IPS-20b (cell line): Measurements from ENCODE around the gene PLK1.

Experiments
- H3K27ac ChIP-seq: one replicate; pipeline ENCODE4 v1.5.1; 2013; ENCODE audit warnings: low read length
- H3K27me3 ChIP-seq: 2 replicates; pipeline ENCODE4 v1.6.1; 2013; ENCODE audit warnings: mild to moderate bottlenecking, low read length, inconsistent platforms; ENCODE audit not compliant: insufficient read depth
- H3K36me3 ChIP-seq: 2 replicates; pipeline ENCODE4 v1.6.1; 2013; ENCODE audit warnings: low read depth, mild to moderate bottlenecking, inconsistent platforms, low read length, moderate library complexity; ENCODE audit not compliant: insufficient read depth
- H3K4me1 ChIP-seq: 2 replicates; pipeline ENCODE4 v1.6.1; 2013; ENCODE audit warnings: mild to moderate bottlenecking, control low read depth, inconsistent platforms, low read length, moderate library complexity; ENCODE audit not compliant: insufficient read depth
- H3K4me3 ChIP-seq: 2 replicates; pipeline ENCODE4 v1.5.1; 2013; ENCODE audit warnings: mild to moderate bottlenecking, low read length, inconsistent platforms
- H3K9ac ChIP-seq: 2 replicates; pipeline ENCODE4 v1.6.1; 2013; ENCODE audit warnings: low read depth, mild to moderate bottlenecking, inconsistent platforms, low read length, moderate library complexity
- H3K9me3 ChIP-seq: 2 replicates; pipeline ENCODE4 v1.6.1; 2013; ENCODE audit warnings: mild to moderate bottlenecking, low read depth, low read length, inconsistent platforms; ENCODE audit not compliant: insufficient read depth

Gene PLK1

DNA sequence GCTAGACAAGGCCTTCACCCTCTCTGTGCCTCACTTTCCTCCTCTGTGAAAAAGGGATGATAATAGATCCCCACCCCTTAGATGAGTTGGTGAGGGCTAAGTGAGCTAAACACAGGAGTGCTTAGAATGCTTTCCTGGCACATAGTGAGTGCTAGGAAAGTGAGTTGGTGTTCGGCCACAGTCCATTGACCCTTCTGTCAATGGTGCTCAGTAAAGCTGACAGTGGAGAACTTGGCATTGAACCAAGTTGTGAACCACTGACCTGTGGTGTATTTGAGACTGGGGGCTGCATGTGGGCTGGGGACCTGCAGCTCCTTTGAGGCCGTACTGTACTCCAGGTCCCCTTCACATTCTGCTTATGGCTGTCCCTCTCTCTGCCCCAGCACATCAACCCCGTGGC is 4.8 kb downstream of the PLK1 start:
- H3K36me3 ChIP-seq: peaks cover 93% of the 10 kb centered on the region
- H3K27ac ChIP-seq: no peak overlapping the region
- no peak overlapping the region for H3K9ac ChIP-seq
- H3K4me1 ChIP-seq: peaks cover 8% of the 10 kb centered on the region; the same call in 1 of the 2 replicates
- no peak overlapping the region for H3K4me3 ChIP-seq
- no peaks in the 10 kb centered on the region for H3K9me3 ChIP-seq
- no peaks in the 10 kb centered on the region for H3K27me3 ChIP-seq

DNA sequence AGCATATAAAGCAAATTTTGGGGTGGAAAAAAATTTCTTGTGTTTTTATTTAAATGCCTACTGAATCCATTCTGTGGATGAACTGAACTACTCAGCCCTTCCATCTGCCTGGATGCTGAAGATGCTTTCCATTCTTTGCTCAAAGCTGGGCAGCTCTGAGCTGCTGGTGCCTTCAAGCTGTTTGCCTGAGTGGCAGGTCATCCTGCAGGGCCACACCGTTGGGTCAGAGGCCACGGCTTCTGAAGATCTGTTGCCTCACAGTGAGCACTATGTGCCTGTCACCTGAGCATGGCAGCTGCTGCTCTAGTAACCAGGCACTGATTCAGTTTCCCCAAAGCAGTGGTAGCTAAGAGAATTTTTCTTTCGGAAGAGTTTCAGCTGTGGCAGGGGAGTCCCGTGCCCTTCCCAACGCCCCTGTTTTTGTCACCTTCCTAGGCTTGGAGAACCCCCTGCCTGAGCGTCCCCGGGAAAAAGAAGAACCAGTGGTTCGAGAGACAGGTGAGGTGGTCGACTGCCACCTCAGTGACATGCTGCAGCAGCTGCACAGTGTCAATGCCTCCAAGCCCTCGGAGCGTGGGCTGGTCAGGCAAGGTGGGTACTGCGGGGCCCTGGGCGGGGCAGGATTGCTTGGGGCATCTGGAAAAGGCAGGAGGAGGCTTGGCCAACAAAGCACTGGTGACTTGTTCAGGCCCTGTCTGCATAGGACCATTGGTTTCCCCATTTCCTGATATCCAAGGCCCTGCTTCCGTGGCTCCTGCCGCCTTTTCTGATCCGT is 8.5 kb downstream of the PLK1 start:
- Histone ChIP-seq H3K27ac (no peak overlapping the region), H3K4me3 (no peak overlapping the region), H3K36me3 (peaks cover 99% of the 10 kb centered on the region), H3K9me3 (no peaks in the 10 kb centered on the region), H3K4me1 (no peaks in the 10 kb centered on the region), H3K9ac (no peak overlapping the region), H3K27me3 (no peaks in the 10 kb centered on the region)

DNA sequence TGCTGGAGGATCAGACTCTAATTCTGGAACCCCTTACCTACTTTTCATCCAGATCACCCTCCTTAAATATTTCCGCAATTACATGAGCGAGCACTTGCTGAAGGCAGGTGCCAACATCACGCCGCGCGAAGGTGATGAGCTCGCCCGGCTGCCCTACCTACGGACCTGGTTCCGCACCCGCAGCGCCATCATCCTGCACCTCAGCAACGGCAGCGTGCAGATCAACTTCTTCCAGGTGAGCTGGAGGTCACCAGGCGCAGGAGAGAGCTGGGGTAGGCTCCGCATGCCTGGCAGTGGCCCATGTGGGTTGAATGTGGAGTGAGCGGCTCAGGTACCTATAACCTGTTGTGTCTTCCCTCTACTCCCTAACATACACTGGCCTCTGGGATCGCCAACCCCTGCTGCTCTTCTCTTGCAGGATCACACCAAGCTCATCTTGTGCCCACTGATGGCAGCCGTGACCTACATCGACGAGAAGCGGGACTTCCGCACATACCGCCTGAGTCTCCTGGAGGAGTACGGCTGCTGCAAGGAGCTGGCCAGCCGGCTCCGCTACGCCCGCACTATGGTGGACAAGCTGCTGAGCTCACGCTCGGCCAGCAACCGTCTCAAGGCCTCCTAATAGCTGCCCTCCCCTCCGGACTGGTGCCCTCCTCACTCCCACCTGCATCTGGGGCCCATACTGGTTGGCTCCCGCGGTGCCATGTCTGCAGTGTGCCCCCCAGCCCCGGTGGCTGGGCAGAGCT is 10.9 kb downstream of the PLK1 start:
- peaks cover 79% of the 10 kb centered on the region for H3K36me3 ChIP-seq
- no peaks in the 10 kb centered on the region for H3K9me3 ChIP-seq
- no peaks in the 10 kb centered on the region for H3K4me1 ChIP-seq
- no peak overlapping the region for H3K9ac ChIP-seq
- no peak overlapping the region for H3K4me3 ChIP-seq
- no peak overlapping the region for H3K27ac ChIP-seq
- no peaks in the 10 kb centered on the region for H3K27me3 ChIP-seq

DNA sequence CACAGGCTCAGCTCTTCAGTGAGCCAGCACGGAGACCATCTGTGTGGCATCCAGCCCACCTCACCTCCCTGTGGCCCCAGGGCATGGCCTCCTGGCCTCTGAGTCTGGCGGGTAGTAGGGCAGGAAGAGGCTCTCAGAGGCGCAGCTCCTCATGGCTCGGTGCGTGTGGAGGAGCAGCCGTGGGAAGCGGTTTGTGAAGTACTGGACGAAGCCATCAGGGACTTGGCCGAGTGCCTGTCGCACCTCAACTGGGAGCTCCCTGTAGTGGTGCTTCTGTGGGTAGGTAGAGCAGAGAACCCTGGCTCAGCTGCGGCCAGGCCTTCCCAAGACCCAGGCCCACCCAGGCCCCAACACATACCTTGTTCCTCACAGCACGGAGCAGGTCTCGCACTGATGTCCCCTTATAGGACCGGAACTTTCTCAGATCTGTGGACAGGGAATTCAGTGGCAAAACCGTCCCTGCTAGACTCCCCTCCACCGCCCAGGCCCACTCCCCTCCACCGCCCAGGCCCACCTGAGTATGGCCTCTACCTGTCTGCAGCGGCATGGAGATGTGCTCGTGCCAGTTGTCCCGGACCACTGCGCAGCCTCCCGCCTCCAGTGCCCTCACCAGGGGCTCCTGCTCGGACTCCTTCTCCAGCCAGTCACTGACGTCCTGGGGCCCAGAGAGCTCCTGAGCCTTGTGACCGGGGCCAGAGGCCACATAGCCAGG is 12.2 kb downstream of the PLK1 start:
- H3K9ac ChIP-seq: no peak overlapping the region
- H3K9me3 ChIP-seq: no peaks in the 10 kb centered on the region
- peaks cover 67% of the 10 kb centered on the region for H3K36me3 ChIP-seq
- no peak overlapping the region for H3K27ac ChIP-seq
- no peak overlapping the region for H3K4me3 ChIP-seq
- H3K4me1 ChIP-seq: no peaks in the 10 kb centered on the region
- no peaks in the 10 kb centered on the region for H3K27me3 ChIP-seq

DNA sequence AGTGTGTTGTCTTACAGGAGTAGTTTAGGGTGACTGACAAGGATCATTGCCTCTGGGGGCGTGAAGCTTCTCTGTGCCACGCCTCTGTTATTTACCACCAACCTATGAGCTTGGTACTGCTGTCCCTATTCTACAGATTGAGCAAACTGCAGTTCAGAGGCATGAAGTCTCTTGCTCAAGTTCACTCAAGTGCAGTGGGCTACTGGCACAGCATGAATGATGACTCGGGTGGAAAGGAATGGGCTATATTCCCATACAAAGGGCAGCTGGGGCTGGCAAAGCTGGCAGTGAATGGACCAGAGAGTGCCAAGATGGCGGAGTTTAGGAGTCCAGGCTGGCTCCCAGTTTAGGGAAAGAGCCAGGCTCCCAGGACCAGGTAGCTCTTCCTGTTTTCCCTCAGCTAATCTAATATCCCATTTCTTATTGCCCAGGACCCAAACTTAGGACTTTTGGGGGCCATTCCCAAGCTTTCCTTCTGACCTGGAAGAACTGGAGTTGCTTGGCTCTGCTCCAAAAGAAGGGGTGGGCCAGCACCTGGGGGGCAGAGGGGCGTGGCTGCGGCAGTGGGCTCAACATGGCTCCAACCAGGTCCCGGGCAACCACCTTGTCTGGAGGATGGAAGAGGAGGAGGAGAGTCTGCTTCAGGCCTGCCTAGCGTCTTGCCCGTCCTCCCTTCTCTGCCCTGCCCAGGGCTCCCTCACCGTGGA is 12.9 kb downstream of the PLK1 start:
- no peaks in the 10 kb centered on the region for H3K27me3 ChIP-seq
- no peak overlapping the region for H3K27ac ChIP-seq
- no peaks in the 10 kb centered on the region for H3K9me3 ChIP-seq
- no peak overlapping the region for H3K9ac ChIP-seq
- H3K4me3 ChIP-seq: no peak overlapping the region
- H3K4me1 ChIP-seq: no peaks in the 10 kb centered on the region
- peaks cover 60% of the 10 kb centered on the region for H3K36me3 ChIP-seq

DNA sequence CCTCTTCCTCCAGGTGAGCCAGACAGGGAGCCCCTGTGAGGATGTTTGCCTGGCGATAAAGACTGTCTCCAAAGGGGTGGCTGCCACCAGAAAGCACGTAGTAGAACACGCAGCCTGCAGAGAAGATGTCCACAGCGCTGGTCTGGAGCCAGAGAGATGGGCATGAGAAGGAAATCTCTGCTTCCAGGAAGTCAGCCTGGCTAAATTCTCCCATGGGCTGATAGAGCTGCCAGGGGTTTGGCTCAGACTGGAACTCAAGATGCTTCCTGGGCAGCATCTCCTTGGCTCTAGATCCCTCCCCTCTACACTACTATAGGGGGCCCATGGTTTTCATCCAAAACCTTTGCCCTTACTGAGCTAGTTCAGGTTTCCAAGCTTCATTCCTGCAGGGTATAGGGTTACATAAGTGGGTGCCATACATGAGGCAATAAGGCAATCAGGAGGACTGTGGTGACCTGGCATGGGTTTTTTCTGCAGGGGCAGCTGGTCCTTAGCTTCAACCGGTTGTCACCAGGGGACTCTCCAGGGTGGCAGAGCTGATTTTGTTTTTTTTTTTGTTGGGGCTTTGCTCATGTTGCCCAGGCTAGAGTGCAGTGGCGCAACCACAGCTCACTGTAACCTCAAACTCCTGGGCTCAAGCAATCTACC is 13.6 kb downstream of the PLK1 start:
- Histone ChIP-seq H3K9ac (no peak overlapping the region), H3K36me3 (peaks cover 53% of the 10 kb centered on the region), H3K27ac (no peak overlapping the region), H3K27me3 (no peaks in the 10 kb centered on the region), H3K4me1 (no peaks in the 10 kb centered on the region), H3K4me3 (no peak overlapping the region), H3K9me3 (no peaks in the 10 kb centered on the region)

DNA sequence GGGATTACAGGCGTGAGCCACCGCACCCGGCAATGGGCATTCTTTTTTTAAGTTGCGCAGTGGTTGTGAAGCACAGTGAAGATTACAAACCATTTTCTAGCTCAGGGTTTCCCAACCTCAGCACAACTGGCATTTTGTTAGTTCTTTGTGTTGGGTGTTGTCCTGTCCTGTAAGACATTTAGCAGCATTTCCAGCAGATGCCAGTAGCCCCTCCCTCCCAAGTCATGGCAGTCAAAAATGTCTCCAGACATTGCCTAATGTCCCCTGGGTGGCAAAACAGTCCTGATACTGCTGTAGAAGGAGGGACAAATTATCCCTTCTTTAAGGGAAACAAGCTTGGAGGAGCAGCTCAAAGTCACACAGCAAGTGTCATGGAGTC is 15.6 kb downstream of the PLK1 start:
- Histone ChIP-seq H3K27ac (no peak overlapping the region), H3K9me3 (no peaks in the 10 kb centered on the region), H3K9ac (peak overlapping the region; percentile 68; the same call in 1 of the 2 replicates), H3K4me1 (no peaks in the 10 kb centered on the region), H3K27me3 (no peaks in the 10 kb centered on the region), H3K4me3 (peak overlapping the region; percentile 72), H3K36me3 (peaks cover 33% of the 10 kb centered on the region)

DNA sequence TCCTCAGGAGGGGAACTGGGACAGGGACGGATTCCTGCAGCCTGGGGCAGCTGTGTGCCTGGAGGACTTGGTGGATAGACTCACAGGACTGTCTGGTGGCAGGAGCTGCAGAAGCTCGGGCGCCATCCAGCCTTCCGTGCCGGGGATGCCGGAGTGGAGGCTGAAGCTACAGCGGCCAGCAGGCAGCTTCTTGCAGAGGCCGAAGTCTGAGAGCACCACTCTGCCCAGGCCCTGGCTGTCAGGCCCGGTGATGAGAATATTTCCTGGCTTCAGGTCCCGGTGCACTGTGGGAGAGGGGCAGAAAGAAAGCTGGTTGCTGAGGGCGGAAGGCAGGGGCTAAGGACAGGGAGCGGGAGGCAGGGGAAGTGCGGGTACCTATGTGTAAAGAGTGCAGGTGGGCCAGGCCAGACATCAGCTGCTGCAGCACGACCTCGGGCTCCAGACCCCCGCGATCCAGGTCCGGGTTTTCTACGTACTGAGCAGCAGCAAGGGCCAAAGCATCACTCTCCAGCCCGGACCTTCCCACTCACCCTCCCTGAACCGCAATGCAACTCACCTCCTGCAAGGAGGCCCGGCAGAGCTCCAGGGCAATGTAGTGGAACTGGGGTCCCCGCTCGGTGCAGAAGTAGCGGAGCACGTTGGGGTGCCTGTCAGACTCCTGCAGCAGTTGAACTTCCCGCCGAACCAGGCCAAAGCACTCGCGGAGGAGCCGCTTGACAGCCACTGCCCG is 16.1 kb downstream of the PLK1 start:
- no peaks in the 10 kb centered on the region for H3K4me1 ChIP-seq
- peak overlapping the region; percentile 68; the same call in 1 of the 2 replicates for H3K9ac ChIP-seq
- H3K27me3 ChIP-seq: no peaks in the 10 kb centered on the region
- H3K36me3 ChIP-seq: peaks cover 28% of the 10 kb centered on the region
- no peaks in the 10 kb centered on the region for H3K9me3 ChIP-seq
- H3K27ac ChIP-seq: no peak overlapping the region
- H3K4me3 ChIP-seq: peak overlapping the region; percentile 72

DNA sequence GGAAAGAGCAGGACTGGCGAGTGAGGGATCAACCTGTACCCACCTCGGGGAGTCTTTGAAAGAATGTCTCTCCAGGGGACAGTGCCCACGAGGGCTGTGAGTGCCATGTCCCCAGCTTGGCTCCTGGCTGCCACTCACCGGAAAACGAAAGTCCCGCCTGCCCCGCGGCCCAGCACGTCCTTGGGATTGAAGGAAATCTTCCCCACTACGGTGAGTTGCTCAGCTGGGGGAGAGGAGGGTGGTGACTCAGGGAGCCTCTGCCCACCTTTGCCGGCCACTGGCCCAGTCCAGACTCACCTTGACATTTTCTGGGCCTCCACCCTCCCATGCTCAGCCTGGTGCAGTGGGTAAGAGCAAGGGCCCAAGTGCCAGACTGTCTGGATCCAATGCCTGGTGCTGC is 17.1 kb downstream of the PLK1 start:
- H3K9ac ChIP-seq: no peak overlapping the region
- peaks cover 18% of the 10 kb centered on the region for H3K36me3 ChIP-seq
- H3K27ac ChIP-seq: no peak overlapping the region
- H3K4me1 ChIP-seq: peaks cover under 1% of the 10 kb centered on the region; the same call in 1 of the 2 replicates
- H3K4me3 ChIP-seq: 0 out of 2 replicates have a peak overlapping the region, but pooled peaks have one; percentile 72
- no peaks in the 10 kb centered on the region for H3K9me3 ChIP-seq
- H3K27me3 ChIP-seq: no peaks in the 10 kb centered on the region

DNA sequence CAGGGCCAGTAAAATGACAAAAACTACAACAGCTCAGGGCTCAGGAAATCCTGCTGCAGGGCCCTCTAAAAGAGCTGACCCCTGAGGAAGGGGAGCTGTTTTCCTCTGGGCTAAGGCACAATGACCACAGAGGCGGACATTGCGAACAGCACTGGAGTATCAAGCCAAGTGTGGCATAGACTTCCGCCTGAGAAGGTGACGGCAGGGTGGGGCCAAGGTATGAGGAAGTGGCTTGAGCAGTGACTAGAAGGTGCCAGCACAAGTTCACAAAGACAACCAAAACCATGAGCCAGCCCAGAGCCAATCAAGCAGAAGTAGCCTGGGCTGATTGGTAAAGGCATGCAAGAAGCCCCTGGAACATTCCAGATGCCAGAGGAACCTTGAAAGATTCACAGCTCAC is 20.4 kb downstream of the PLK1 start:
- 0 out of 2 replicates have a peak, but pooled peaks cover 3% of the 10 kb centered on the region for H3K9me3 ChIP-seq
- no peak overlapping the region for H3K4me3 ChIP-seq
- peaks cover 3% of the 10 kb centered on the region; the same call in 1 of the 2 replicates for H3K4me1 ChIP-seq
- no peak overlapping the region for H3K27ac ChIP-seq
- H3K27me3 ChIP-seq: no peaks in the 10 kb centered on the region
- no peaks in the 10 kb centered on the region for H3K36me3 ChIP-seq
- no peak overlapping the region for H3K9ac ChIP-seq
